ENCODE measurements around the gene RNF214.
A peak's percentile ranks its signal among the peaks of the same experiment; 100 is the strongest.

RNF214 gene

DNA sequence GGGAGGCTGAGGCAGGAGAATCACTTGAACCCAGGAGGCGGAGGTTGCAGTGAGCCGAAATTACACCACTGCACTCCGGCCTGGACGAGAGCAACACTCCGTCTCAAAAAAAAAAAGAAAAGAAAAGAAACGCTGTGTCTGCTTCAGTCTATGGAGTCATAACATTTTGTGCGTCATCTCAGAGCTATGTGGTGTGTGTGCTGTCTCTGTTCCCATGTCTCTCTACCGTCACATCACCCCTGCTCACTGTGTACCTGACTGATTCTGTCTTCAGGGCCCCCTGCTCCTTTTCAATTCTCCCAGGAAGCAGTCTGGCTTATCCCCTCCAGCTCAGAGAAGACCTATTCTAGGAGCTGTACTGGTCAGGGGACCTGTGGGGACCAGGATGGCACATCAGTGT lies 65.7 kb downstream of the RNF214 start:
- Mint-ChIP-seq H3K4me1 (no peaks in the 10 kb centered on the region), H3K27ac (no peak overlapping the region)

DNA sequence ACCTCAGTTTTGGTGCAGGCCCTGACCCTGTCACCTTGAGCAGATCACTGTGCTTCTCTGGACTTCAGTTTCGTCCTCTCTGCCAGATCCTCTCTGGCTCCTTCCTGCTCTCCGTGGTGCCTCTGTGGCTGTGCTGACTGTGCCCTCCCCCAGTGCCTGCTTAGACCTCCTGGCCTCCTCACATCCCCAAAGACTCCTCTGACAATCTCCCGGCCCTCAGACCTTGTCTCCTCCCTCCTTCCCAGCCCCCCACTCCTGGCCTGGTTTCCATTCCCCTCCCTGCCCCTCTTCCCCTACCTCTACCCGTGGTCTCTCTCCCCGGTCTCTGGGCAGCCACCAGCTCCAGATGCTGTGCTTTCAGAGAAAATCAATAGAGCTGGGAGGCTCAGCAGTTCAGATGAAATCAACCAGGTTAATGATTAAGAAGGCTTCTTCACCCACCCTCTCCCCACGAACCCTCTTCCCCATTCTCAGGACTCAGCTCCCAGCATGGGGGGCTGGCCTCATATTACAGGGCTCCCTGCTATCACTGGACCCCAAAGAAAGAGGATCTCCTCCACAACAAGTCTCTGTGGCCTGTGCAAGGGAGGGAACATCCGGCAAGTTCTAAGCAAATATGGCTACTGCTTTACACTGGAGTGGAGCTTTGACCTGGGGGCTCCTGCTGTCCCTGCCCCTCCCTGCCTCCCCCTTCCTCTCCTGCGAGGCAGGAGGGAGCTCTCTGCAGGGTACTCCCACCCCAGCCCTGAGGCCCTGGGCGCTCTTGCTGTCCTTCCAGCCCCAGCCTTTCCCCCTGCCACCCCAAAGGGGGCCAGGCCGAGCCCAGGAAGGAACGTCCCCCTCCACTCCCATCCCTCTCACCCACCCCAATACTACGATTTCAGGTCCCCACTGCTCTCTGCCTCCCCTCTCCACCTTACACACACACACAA lies 67.1 kb downstream of the RNF214 start:
- Mint-ChIP-seq H3K9me3 (no peaks in the 10 kb centered on the region), H3K36me3 (no peaks in the 10 kb centered on the region), H3K4me1 (no peaks in the 10 kb centered on the region), H3K4me3 (no peak overlapping the region), H3K27me3 (no peaks in the 10 kb centered on the region), H3K27ac (no peak overlapping the region)

More for the DNA sequence above, 65.7 kb downstream of the RNF214 start:
- H3K4me3 Mint-ChIP-seq = no peak overlapping the region
- no peaks in the 10 kb centered on the region for H3K27me3 Mint-ChIP-seq
- H3K36me3 Mint-ChIP-seq = no peaks in the 10 kb centered on the region
- H3K9me3 Mint-ChIP-seq = no peaks in the 10 kb centered on the region

DNA sequence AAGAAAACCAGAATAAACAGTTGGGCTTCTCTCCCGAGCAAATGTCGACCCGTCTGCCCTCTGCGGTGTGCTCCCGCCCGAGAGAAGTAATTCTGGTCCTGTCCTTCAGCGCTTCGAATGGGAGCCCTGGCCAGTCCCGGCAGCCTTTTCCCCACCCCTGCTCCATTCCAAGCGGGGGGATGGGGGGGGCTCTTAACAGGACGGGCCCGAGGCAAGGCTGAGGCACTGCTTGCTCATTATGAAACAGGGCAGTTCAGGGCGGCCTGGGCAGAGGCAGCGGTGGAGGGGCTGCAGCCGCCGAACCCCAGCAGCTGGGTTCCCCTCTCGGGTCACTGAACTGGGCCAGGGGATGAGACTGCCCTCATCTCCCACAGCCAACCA lies 67.8 kb downstream of the RNF214 start:
- Mint-ChIP-seq H3K9me3 (no peaks in the 10 kb centered on the region), H3K36me3 (no peaks in the 10 kb centered on the region), H3K27ac (no peak overlapping the region), H3K4me3 (no peak overlapping the region), H3K4me1 (no peaks in the 10 kb centered on the region), H3K27me3 (no peaks in the 10 kb centered on the region)

DNA sequence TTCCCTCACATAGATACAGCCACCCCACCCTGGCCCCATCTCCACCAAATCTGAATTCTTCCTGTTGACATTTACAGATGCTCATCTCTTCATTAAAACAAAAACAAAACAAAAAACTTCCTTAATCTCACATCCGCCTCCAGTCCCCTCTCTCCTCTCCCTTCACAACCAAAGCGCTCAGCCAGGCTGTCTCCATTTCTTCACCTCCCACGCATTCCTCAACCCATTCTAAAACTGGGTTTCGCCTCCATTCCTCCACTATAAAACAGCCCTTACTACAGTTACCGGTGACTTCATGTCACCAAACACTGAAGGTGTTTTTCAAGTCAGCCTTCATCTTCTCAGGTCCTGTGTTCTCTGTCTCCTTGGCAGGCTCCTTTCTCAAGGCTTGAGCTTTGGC lies 68.3 kb downstream of the RNF214 start:
- Mint-ChIP-seq H3K9me3 (no peaks in the 10 kb centered on the region), H3K36me3 (no peaks in the 10 kb centered on the region), H3K27me3 (no peaks in the 10 kb centered on the region), H3K4me1 (no peaks in the 10 kb centered on the region), H3K4me3 (no peak overlapping the region), H3K27ac (peak overlapping the region; percentile 48)

DNA sequence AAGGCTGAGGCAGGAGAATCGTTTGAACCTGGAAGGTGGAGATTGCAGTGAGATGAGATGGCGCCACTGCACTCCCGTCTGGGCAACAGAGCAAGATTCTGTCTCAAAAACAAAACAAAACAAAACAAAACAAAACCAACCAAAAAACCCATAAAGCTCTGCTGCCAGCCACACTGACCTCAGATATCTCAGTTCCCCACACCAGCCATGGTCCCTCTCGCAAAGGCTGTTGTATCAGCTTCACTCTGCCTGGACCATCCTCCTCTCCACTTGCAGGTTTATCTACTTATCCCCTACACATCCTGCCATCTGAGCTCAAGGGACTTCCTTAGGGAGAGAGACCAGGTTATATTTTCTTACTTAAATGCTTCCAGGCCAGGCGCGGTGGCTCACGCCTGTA lies 69.8 kb downstream of the RNF214 start:
- Mint-ChIP-seq H3K27ac (no peak overlapping the region), H3K9me3 (no peaks in the 10 kb centered on the region), H3K4me3 (no peak overlapping the region), H3K27me3 (no peaks in the 10 kb centered on the region), H3K36me3 (no peaks in the 10 kb centered on the region), H3K4me1 (no peaks in the 10 kb centered on the region)

DNA sequence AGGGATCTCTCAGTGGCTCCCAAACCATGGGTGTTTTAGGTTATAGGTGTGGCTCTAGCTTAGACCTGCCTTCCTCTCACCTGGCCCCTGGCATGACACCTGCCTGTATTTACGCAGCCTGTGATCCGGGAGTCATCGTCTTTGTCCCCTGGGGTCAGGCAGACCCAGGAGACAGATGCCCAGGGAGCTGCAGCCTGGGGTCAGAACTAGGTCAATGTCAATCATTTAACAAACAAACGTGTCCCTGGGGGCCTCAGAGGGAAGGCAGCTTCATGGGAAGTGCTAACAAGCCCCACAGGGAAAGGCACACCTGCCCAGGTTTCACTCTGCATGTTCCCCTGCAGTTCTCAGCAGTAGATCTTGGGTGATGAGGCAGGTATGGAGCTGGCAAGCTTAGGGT lies 70.6 kb downstream of the RNF214 start:
- Mint-ChIP-seq H3K4me3 (no peak overlapping the region), H3K9me3 (no peaks in the 10 kb centered on the region), H3K4me1 (no peaks in the 10 kb centered on the region), H3K27me3 (no peaks in the 10 kb centered on the region), H3K27ac (no peak overlapping the region), H3K36me3 (no peaks in the 10 kb centered on the region)

DNA sequence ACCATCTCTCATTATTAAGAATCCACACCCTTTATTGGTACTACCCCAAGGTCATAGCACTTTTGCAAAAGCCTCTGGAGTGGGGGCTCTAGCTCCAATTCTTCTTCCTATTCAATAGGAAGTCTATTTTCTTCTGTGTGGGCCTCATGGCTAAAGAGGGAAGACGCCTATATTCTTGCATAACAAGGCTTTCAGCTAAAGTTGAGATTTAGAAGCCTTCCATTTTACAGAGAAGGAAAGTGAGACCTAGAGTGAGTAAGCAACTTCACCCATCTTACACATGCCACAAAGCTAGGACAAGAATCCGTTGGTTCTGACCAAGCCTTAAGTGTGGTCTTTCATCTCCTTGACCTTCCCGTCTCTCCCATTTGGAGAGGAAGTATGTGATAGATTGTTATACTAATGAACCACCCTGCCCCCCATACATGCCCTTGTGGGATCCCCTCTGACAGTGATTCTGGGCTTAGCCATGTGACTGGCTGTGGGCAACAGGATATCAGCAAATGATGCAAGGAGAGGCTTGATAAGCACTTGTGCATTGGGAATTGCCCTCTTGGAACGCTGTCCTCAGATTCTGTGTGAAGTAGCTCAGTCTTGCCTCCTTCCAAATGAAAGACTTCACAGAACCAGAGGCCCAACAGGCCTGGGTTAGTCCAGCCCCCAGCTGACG lies 71.3 kb downstream of the RNF214 start:
- no peaks in the 10 kb centered on the region for H3K27me3 Mint-ChIP-seq
- no peaks in the 10 kb centered on the region for H3K36me3 Mint-ChIP-seq
- no peak overlapping the region for H3K27ac Mint-ChIP-seq
- H3K4me3 Mint-ChIP-seq = no peak overlapping the region
- H3K4me1 Mint-ChIP-seq = no peaks in the 10 kb centered on the region
- no peaks in the 10 kb centered on the region for H3K9me3 Mint-ChIP-seq

DNA sequence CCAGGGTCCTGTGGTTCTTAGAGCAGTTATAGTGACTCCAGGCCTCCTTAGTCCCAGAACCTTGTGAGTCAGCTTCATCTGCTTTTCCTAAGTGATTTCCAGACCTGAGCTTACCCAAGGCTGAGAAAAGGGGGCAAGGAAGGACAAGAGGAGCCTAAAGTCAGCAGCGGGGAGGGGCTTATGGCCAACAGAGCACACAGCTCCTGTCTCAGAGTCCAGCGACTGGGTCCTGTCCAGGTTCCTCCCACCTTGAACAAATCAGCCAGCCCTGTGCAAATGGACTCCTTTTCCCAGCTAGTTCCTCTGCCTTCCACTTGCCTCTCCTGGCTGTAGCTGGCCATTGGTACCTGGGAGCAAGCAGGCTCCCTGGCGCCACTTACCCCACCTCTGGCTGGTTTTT lies 72.7 kb downstream of the RNF214 start:
- H3K27ac Mint-ChIP-seq = no peak overlapping the region
- H3K36me3 Mint-ChIP-seq = no peaks in the 10 kb centered on the region
- no peak overlapping the region for H3K4me3 Mint-ChIP-seq
- peaks cover 3% of the 10 kb centered on the region for H3K27me3 Mint-ChIP-seq
- no peaks in the 10 kb centered on the region for H3K9me3 Mint-ChIP-seq
- no peaks in the 10 kb centered on the region for H3K4me1 Mint-ChIP-seq

DNA sequence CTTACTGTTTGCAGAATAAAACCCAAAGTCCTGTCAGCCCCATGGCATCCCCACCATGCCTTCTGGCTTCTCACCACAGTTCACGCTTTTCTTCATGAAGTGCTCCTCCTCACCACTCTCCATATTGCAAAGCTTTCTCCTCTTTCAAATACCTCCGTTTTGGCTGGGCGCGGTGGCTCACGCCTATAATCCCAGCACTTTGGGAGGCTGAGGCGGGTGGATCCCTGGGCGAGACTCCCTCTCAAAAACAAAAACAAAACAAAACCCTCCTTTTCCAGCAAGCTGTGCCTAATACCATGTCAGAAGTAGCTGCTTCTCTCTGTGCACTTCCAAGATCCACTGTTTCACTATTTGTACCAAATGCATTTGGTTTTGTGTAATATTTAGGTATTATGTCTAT lies 76.8 kb downstream of the RNF214 start:
- H3K9me3 Mint-ChIP-seq = no peaks in the 10 kb centered on the region
- H3K4me3 Mint-ChIP-seq = no peak overlapping the region
- H3K27ac Mint-ChIP-seq = no peak overlapping the region

DNA sequence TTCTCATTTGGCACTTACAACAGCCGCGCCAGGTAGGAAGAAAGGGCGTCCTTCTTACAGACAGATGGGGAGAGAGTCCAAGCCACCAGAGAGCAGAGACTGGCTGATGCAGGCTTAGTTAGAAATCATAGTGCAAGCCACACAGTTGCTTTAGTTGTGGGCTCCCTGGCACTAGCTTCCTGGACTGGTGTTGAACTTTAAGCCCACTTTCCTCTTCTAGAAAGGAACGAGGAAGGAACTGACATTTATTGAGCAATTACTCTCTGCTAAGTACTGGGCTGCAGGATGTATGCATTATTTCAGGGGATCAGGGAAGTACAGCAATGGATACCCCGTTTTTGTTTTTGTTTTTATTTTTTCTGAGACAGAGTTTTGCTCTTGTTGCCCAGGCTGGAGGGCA lies 80.6 kb downstream of the RNF214 start:
- Mint-ChIP-seq H3K9me3 (no peaks in the 10 kb centered on the region), H3K27me3 (peaks cover 30% of the 10 kb centered on the region), H3K4me3 (no peak overlapping the region), H3K36me3 (no peaks in the 10 kb centered on the region), H3K27ac (no peak overlapping the region), H3K4me1 (peaks cover 11% of the 10 kb centered on the region)

More for the DNA sequence above, 76.8 kb downstream of the RNF214 start:
- no peaks in the 10 kb centered on the region for H3K36me3 Mint-ChIP-seq
- H3K27me3 Mint-ChIP-seq = peaks cover 11% of the 10 kb centered on the region
- no peaks in the 10 kb centered on the region for H3K4me1 Mint-ChIP-seq

DNA sequence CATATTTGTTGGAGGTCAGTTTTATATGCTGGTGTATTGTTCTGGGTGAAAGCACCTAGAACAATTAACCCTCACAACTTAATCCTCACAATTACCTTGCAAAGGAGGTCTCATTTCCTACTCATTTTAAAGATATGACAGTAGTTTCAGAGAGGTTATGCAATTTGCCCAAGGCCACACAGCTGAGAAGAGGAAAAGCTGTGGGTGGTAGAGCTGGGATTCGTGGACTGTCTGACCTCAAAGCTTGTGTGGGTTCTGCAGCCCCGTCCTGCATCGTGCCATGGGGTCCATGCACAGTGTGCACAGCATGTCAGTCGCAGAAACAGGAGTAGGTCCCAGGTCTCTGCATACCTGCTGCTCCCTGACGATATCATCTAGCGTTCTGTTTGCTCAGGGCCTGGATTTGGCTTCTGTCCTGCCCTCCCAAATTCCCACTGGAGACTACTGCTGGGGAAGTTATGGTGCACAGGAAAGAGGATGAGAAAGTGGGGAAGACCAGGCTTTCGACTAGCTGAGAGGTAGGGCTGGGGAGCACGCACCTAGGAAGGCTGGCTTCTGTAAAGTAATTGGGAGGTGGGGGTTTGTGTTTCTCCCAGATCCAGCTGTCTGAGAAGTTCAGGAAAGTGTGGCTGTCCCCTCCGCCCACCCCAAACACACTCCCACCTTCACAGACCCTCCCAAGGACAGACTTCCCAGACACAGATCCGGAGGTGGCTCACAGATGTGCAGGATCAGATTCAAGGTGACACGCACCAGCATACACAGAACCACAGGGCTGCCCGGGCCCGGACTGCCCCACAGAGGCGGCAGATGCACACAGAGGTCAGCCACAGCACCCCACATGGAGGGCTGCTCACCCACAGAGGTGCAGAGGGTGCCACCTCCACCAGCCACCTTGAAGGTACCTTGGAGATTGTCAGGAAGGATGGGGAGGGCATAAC lies 81.6 kb downstream of the RNF214 start:
- no peaks in the 10 kb centered on the region for H3K9me3 Mint-ChIP-seq
- no peak overlapping the region for H3K27ac Mint-ChIP-seq
- H3K4me1 Mint-ChIP-seq = peaks cover 11% of the 10 kb centered on the region
- H3K36me3 Mint-ChIP-seq = no peaks in the 10 kb centered on the region
- peaks cover 30% of the 10 kb centered on the region for H3K27me3 Mint-ChIP-seq
- H3K4me3 Mint-ChIP-seq = peak overlapping the region; percentile 30

DNA sequence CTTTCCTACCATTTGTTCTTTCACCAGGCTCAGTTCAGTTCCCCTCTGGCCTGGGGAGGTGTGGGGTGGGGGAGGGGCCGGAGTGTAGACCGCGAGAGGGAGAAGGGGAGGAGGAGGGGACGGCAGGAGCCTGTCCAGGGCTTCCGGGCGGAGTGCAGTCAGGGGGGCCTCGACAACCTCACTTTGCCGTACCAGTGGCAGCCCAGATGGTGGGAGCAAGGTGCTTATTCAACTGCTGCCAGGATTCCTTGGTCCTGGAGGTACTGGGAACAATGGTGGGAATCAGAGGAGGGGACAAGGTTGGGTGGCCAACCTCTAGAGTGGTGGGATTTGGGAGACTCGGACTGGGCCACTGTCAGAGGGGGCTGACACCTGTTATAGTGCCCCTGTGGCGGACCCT lies 82.4 kb downstream of the RNF214 start:
- peak overlapping the region; percentile 68 for H3K4me3 Mint-ChIP-seq
- peaks cover 11% of the 10 kb centered on the region for H3K4me1 Mint-ChIP-seq
- H3K27ac Mint-ChIP-seq = no peak overlapping the region
- H3K9me3 Mint-ChIP-seq = no peaks in the 10 kb centered on the region
- H3K36me3 Mint-ChIP-seq = no peaks in the 10 kb centered on the region
- H3K27me3 Mint-ChIP-seq = peaks cover 27% of the 10 kb centered on the region

DNA sequence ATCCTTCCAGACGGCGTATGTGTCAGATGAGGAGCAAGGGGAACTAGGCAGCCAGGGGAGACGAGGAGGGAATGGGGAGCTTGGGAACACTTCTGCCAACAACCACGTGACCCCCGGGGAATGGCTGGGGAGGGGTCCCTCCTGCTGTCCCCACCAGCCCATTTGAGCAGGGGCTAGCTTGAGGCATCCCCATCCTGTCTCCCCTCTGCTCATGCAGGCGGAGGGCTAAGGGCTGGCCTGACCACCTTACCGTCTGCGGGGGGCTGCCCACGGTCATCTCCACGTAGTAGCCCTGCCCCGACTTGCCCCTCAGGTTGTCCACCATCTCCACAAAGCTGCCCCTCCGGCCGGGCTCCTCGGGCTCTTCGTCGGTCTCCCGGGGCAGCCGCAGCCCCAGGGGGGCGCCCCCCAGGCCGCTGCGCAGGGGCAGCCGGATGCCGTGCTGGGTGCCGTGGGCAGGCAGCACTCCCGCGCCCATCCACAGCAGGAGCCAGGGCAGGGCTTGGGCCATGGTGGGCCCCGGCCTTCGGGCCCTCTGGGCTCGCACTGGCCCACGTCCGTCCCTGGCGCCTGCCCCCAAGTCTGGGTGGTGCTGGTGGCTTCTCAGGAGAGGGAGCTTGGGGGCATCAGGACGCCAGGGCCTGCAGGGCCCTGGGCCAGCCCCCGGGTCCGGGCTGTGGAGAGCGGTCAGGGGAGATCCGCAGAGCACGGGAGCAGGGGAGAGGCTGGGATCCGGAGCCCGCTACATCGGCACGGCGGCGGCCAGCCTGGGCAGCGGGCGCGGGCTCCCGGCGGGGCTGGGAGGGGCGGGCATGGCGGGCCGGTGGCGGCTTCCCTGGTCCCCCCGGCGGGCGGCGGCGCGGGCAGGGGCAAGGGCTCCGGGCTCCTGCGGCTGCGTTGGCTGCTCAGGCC lies 83.1 kb downstream of the RNF214 start:
- Mint-ChIP-seq H3K27ac (no peak overlapping the region), H3K27me3 (peaks cover 27% of the 10 kb centered on the region), H3K9me3 (no peaks in the 10 kb centered on the region), H3K4me3 (peak overlapping the region; percentile 69), H3K4me1 (peaks cover 11% of the 10 kb centered on the region), H3K36me3 (no peaks in the 10 kb centered on the region)

DNA sequence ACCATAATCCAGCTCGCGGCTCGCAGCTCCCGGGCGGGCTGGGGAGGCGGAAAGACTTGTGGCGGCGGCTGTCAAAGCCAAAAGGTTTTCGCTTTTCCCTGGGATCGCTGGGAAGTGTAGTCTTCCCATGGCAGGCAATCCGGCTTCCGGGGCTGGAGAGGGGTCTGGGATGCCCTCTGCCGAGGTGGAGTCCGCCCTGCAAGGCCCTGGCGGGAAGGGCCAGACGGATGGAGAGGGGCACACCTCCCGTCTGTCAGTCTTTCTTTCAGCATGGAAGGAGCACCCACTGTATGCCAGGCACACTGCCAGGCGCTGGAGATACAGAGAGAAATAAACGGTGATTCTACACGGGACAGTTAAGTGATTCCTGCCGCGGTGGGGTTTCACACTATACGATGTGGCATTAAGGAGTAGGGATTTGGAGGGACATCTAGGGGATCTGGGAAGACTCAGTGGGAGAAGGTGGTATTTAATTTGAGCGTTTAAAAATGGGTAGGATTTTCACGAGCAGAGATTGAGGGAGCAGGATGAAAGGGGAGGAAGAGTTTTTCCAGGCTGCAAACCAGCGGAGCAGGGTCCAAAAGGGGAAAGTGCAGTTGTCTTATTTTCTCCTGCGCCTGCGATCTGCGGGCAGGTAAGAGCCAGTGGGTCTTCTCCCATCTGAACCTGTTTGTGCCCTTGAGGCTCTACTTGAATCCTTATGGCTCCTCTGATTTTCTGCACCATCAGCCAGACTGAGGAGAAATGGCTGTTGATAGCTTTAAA lies 83.9 kb downstream of the RNF214 start, which contains the start of gene BACE1:
Gene BACE1 (minus strand): TSS at position 60 of the 765 bp plus-strand sequence. CDS start 461 bp downstream, outside the sequence.
- H3K4me3 Mint-ChIP-seq = peak within 1 kb of the TSS; percentile 69
- H3K36me3 Mint-ChIP-seq = no peaks in the 10 kb centered on the region
- peaks cover 11% of the 10 kb centered on the region for H3K4me1 Mint-ChIP-seq
- peaks cover 27% of the 10 kb centered on the region for H3K27me3 Mint-ChIP-seq
- no peaks in the 10 kb centered on the region for H3K9me3 Mint-ChIP-seq
- no peak within 1 kb of the TSS for H3K27ac Mint-ChIP-seq

Data from activated naive CD4-positive, alpha-beta T cell treated with anti-CD3 and anti-CD28 coated beads, Interleukin-2, amount 50 U/mL, for 24 hours (primary cell).